H1 (cell line): ENCODE measurements around the gene INPP4B. TPM values are rescaled to one million over a fixed set of nuclear protein-coding genes. Genes with fewer than 3 reads are reported as not detected.

ENCODE experiments used
- CTCF ChIA-PET: fragments of 300-600 bp; sonication (Branson Sonifier 250); formaldehyde crosslinking; loops from one replicate; lab custom pipeline; 2021; ENCODE audit not compliant: partially characterized antibody; lab: Charles Lee
- POLR2A ChIA-PET: fragments of 300-600 bp; sonication (Branson Sonifier 250); formaldehyde crosslinking; loops from one replicate; lab custom pipeline; 2021; ENCODE audit warnings: inconsistent platforms; ENCODE audit not compliant: partially characterized antibody; lab: Charles Lee
- DNase-seq, 2 experiments: peaks; one replicate each; pipeline versions ENCODE4 v3.0.0 to v3.0.0-alpha.2; 2010 to 2022; ENCODE audit warnings: low spot score in 2 of 2, low read depth in 1 of 2, mixed read lengths in 1 of 2
- FAIRE-seq: peaks from 2 replicates; lab custom pipeline; 2011; peaks lifted over from hg19 to GRCh38; lab: Jason Lieb, UNC
- H2AFZ ChIP-seq: 2 replicates; pipeline ENCODE4 v1.8.1; 2012; ENCODE audit warnings: low read length, inconsistent platforms
- H2AK5ac ChIP-seq: 2 replicates; pipeline ENCODE4 v1.6.1; 2013; ENCODE audit warnings: low read depth, low read length
- H2BK120ac ChIP-seq: replicated peaks from 2 replicates; pipeline ENCODE3; 2013; ENCODE audit warnings: low read depth, low read length, inconsistent platforms
- H2BK12ac ChIP-seq: 2 replicates; pipeline ENCODE4 v1.6.1; 2013; ENCODE audit warnings: low read depth, low read length
- H2BK15ac ChIP-seq: 2 replicates; pipeline ENCODE4 v1.6.1; 2013; ENCODE audit warnings: low read length
- H2BK20ac ChIP-seq: 2 replicates; pipeline ENCODE4 v1.6.1; 2013; ENCODE audit warnings: low read length
- H2BK5ac ChIP-seq: 2 replicates; pipeline ENCODE4 v1.6.1; 2013; ENCODE audit warnings: low read depth, low read length
- H3K14ac ChIP-seq: 2 replicates; pipeline ENCODE4 v1.6.1; 2013; ENCODE audit warnings: inconsistent platforms; ENCODE audit not compliant: insufficient read length
- H3K18ac ChIP-seq: 2 replicates; pipeline ENCODE4 v1.6.1; 2013; ENCODE audit warnings: low read length; ENCODE audit errors: extremely low read depth
- H3K23ac ChIP-seq: 2 replicates; pipeline ENCODE4 v1.6.1; 2013; ENCODE audit warnings: inconsistent platforms; ENCODE audit not compliant: insufficient read length
- H3K23me2 ChIP-seq: 2 replicates; pipeline ENCODE4 v1.6.1; 2013; ENCODE audit warnings: low read depth, low read length
- H3K27ac ChIP-seq: 2 replicates; pipeline ENCODE4 v1.6.1; 2011; ENCODE audit warnings: low read depth, low read length, inconsistent platforms
- H3K27me3 ChIP-seq, 4 experiments: replicated peaks in 1 of 4; 1 replicate in 1 of 4; 2 replicates in 3 of 4; pipeline versions ENCODE4 v1.6.1 to v1.8.1; 2011 to 2013; ENCODE audit warnings: low read length in 3 of 4, mild to moderate bottlenecking in 3 of 4, inconsistent platforms in 2 of 4, mixed read lengths in 2 of 4, moderate library complexity in 1 of 4; ENCODE audit not compliant: control insufficient read depth in 3 of 4, insufficient read depth in 3 of 4; ENCODE audit errors: extremely low read depth in 1 of 4
- H3K36me3 ChIP-seq, 4 experiments: 2 replicates each; pipeline versions ENCODE4 v1.6.1 to v1.8.1; 2011 to 2013; ENCODE audit warnings: mild to moderate bottlenecking in 4 of 4, low read length in 3 of 4, moderate library complexity in 2 of 4, control low read depth in 1 of 4, inconsistent platforms in 1 of 4; ENCODE audit not compliant: insufficient read depth in 4 of 4, control insufficient read depth in 2 of 4
- H3K4ac ChIP-seq: replicated peaks from 2 replicates; pipeline ENCODE3; 2013; ENCODE audit warnings: low read length, low read depth, mixed read lengths, inconsistent platforms; ENCODE audit not compliant: insufficient read length
- H3K4me1 ChIP-seq, 4 experiments: replicated peaks in 1 of 4; 1 replicate in 1 of 4; 2 replicates in 3 of 4; pipeline versions ENCODE4 v1.6.1 to v1.8.1; 2011 to 2013; ENCODE audit warnings: low read length in 3 of 4, inconsistent platforms in 2 of 4, mixed read lengths in 1 of 4; ENCODE audit not compliant: insufficient read depth in 4 of 4, control insufficient read depth in 3 of 4
- H3K4me2 ChIP-seq, 2 experiments: 2 replicates each; pipeline versions ENCODE4 v1.6.1 to v1.8.1; 2011 to 2013; ENCODE audit warnings: low read depth in 2 of 2, low read length in 2 of 2, control low read depth in 1 of 2, inconsistent platforms in 1 of 2, mild to moderate bottlenecking in 1 of 2; ENCODE audit not compliant: insufficient read depth in 1 of 2
- H3K4me3 ChIP-seq, 4 experiments: fragments of 200-600, 300-600 bp in 1 of 4; sonication (generic), shearing (Covaris generic), sonication (Bioruptor Twin) in 1 of 4; 2 replicates each; pipeline versions ENCODE4 v1.5.1 to v1.8.1; 2011 to 2016; ENCODE audit warnings: low read length in 4 of 4, low read depth in 3 of 4, control low read depth in 2 of 4, inconsistent platforms in 2 of 4, mild to moderate bottlenecking in 2 of 4, mixed read lengths in 1 of 4, moderate library complexity in 1 of 4; ENCODE audit not compliant: insufficient read depth in 2 of 4; ENCODE audit errors: extremely low read depth in 1 of 4
- H3K56ac ChIP-seq: replicated peaks from 2 replicates; pipeline ENCODE3; 2013; ENCODE audit warnings: low read depth, mild to moderate bottlenecking, mixed read lengths, low read length, inconsistent platforms; ENCODE audit not compliant: insufficient read length
- H3K79me1 ChIP-seq: 2 replicates; pipeline ENCODE4 v1.6.1; 2013; ENCODE audit warnings: low read depth, low read length, control low read depth
- H3K79me2 ChIP-seq, 2 experiments: 2 replicates each; pipeline versions ENCODE4 v1.6.1 to v1.8.1; 2012 to 2013; ENCODE audit warnings: low read length in 2 of 2, mild to moderate bottlenecking in 2 of 2, inconsistent platforms in 1 of 2; ENCODE audit not compliant: insufficient read depth in 2 of 2, control insufficient read depth in 1 of 2
- H3K9ac ChIP-seq, 4 experiments: replicated peaks in 1 of 4; 1 replicate in 1 of 4; 2 replicates in 3 of 4; pipeline versions ENCODE4 v1.6.1 to v1.8.1; 2011 to 2013; ENCODE audit warnings: low read depth in 3 of 4, low read length in 3 of 4, control low read depth in 2 of 4, mild to moderate bottlenecking in 2 of 4, moderate library complexity in 2 of 4, inconsistent platforms in 1 of 4; ENCODE audit errors: extremely low read depth in 1 of 4
- H3K9me3 ChIP-seq, 2 experiments: 2 replicates each; pipeline versions ENCODE4 v1.6.1 to v1.8.1; 2012 to 2013; ENCODE audit warnings: mild to moderate bottlenecking in 2 of 2, moderate library complexity in 2 of 2, control low read depth in 1 of 2, inconsistent platforms in 1 of 2, low read depth in 1 of 2, low read length in 1 of 2, mixed read lengths in 1 of 2; ENCODE audit not compliant: insufficient read depth in 2 of 2
- H4K20me1 ChIP-seq, 2 experiments: replicated peaks in 1 of 2; 2 replicates each; pipeline versions ENCODE3 to v1.8.1; 2011 to 2013; ENCODE audit warnings: inconsistent platforms in 2 of 2, low read length in 2 of 2, mild to moderate bottlenecking in 1 of 2; ENCODE audit not compliant: insufficient read depth in 2 of 2, control insufficient read depth in 1 of 2
- H4K5ac ChIP-seq: 2 replicates; pipeline ENCODE4 v1.6.1; 2013; ENCODE audit warnings: low read length, low read depth, mixed read lengths, inconsistent platforms; ENCODE audit not compliant: insufficient read length
- H4K8ac ChIP-seq: 2 replicates; pipeline ENCODE4 v1.8.0; 2013; ENCODE audit warnings: mild to moderate bottlenecking, moderate library complexity, low read length, inconsistent platforms; ENCODE audit not compliant: insufficient read depth; ENCODE audit errors: extremely low read depth
- H4K91ac ChIP-seq: replicated peaks from 2 replicates; pipeline ENCODE3; 2013; ENCODE audit warnings: low read length, mixed read lengths, inconsistent platforms; ENCODE audit not compliant: insufficient read length
- CBX8 ChIP-seq: fragments of 300-800, 300-1000 bp; sonication (generic); IDR thresholded peaks from 2 replicates; pipeline ENCODE4 v1.7.1; 2016; ENCODE audit warnings: low read depth, low read length, borderline replicate concordance
- CEBPB ChIP-seq: IDR thresholded peaks from 2 replicates; pipeline ENCODE4 v1.6.1; 2012; ENCODE audit warnings: low read depth, low read length
- CHD1 ChIP-seq: IDR thresholded peaks from 2 replicates; pipeline ENCODE4 v1.6.1; 2012; ENCODE audit warnings: low read depth, low read length, improper control_type of control experiment
- EZH2 ChIP-seq: fragments of 200-600 bp; sonication (generic); IDR thresholded peaks from 2 replicates; pipeline ENCODE4 v1.7.1; 2012; ENCODE audit warnings: low read depth, mild to moderate bottlenecking, moderate library complexity, low read length, inconsistent platforms; ENCODE audit not compliant: severe bottlenecking
- GABPA ChIP-seq: IDR thresholded peaks from 2 replicates; pipeline ENCODE4 v1.6.1; 2011; ENCODE audit warnings: mild to moderate bottlenecking, low read length, moderate library complexity, borderline replicate concordance; ENCODE audit not compliant: insufficient read depth
- MAFK ChIP-seq: IDR thresholded peaks from 2 replicates; pipeline ENCODE4 v1.6.1; 2012; ENCODE audit warnings: low read depth, mild to moderate bottlenecking, improper control_type of control experiment, low read length
- SRF ChIP-seq: IDR thresholded peaks from 2 replicates; pipeline ENCODE4 v1.6.1; 2011; ENCODE audit warnings: mild to moderate bottlenecking, low read depth, low read length, moderate library complexity
- TCF12 ChIP-seq: IDR thresholded peaks from 2 replicates; pipeline ENCODE4 v1.6.1; 2011; ENCODE audit warnings: low read depth, mild to moderate bottlenecking, low read length
- WGBS, 2 experiments: shearing (Covaris generic) in 1 of 2; methylation state at CpG; one replicate each; pipeline versions ENCODE4 v1.1.6 to v1.1.7; 2013 to 2015; ENCODE audit warnings: low lambda C conversion rate in 2 of 2, mixed read lengths in 2 of 2, inconsistent platforms in 1 of 2, low coverage in 1 of 2, missing lambda C conversion rate in 1 of 2; ENCODE audit not compliant: insufficient replicate concordance in 2 of 2, insufficient coverage in 1 of 2, insufficient read length in 1 of 2; ENCODE audit errors: extremely low coverage in 1 of 2, missing lambda C conversion rate in 1 of 2; 5-methylcytosine and 5-hydroxymethylcytosine counted together
- polyA plus RNA-seq, 7 experiments: library from polyadenylated mRNA; depleted of rRNA in 3 of 7; stranded (reverse) in 5 of 7; unstranded in 2 of 7; fragments of >200 nt in 5 of 7; fragments of 200-250 nt in 2 of 7; gene quantifications; 1 replicate in 5 of 7; 2 replicates in 1 of 7; 4 replicates in 1 of 7; pipeline versions ENCODE4 v1.2.1 to v1.2.3, GENCODE V29; 2011 to 2013; ENCODE audit warnings: missing spikeins in 2 of 7, mixed read lengths in 2 of 7
- total RNA-seq: library from RNA; stranded (reverse); fragmentation: NEBNext Ultra II Directional; extraction: Animal tissue kit (Norgen Biotek cat#: 25700); gene quantifications from 2 replicates; pipeline ENCODE4 v1.2.1, GENCODE V29; 2021
- TF ChIP-seq, protein P1 (sequence below): IDR thresholded peaks from 2 replicates; pipeline ENCODE4 v1.6.1; 2011; ENCODE audit warnings: low read depth, mild to moderate bottlenecking, low read length; ENCODE audit not compliant: insufficient read depth

The INPP4B gene
- total and polyA plus RNA-seq, 2 of the 8 experiments (the other 6 are each of a cell fraction or from before 2014, with no cell fraction given): 0.11 to 0.54 TPM

DNA sequence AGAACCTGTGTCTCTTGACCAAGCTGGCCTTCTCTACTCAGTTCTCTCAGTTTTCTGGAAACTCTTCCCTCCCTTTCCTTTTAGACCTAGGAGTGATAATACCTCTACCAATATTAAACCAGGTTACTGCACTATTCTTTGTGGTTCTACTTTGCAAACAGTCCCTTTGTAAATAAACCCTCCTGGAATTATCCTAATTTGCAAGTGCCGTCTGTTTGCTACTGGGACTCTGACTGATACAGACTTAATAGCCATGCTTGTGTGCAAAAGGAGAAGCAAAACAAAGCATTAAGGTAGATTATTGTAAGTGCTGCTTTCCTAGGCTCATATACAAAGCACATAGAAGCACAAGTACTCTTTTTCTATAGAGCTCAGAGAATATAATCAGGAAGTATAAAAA, 507.0 kb downstream of the INPP4B start:
- POLR2A ChIA-PET: interaction anchor here (0.6 kb wide), 1 partner anchor 136 kb away, joined by 3 read pairs; no protein-coding TSS in a partner anchor
- Histone ChIP-seq H4K91ac (no peak overlapping the region), H3K9me3 (peaks cover 0 to 4% of the 10 kb centered on the region in 2 experiments; a peak in 1 of 4 replicates), H3K23me2 (no peaks in the 10 kb centered on the region), H2AFZ (no peak overlapping the region), H3K36me3 (no peaks in the 10 kb centered on the region), H2BK120ac (no peak overlapping the region), H3K56ac (no peak overlapping the region), H3K18ac (no peak overlapping the region), H2BK12ac (no peak overlapping the region), H2BK5ac (no peak overlapping the region), H3K23ac (no peak overlapping the region), H2BK15ac (no peak overlapping the region), H2BK20ac (no peak overlapping the region), H4K5ac (no peak overlapping the region), H3K9ac (no peak overlapping the region), H3K79me1 (no peaks in the 10 kb centered on the region), H4K20me1 (no peaks in the 10 kb centered on the region), H3K14ac (no peak overlapping the region), H3K4me3 (no peak overlapping the region), H3K27me3 (no peaks in the 10 kb centered on the region), H3K79me2 (no peaks in the 10 kb centered on the region), H3K4me1 (no peaks in the 10 kb centered on the region), H3K4me2 (no peak overlapping the region), H4K8ac (no peak overlapping the region), H2AK5ac (no peak overlapping the region), H3K4ac (no peak overlapping the region), H3K27ac (no peak overlapping the region)
- CTCF ChIA-PET: interaction anchor here (0.6 to 5.0 kb wide), 4 partner anchors 13 to 417 kb away, joined by 3 to 23 read pairs (median 3); no protein-coding TSS in a partner anchor
- WGBS, 2 experiments: 85% methylated on average over 1 of the region's 1 CpG; no CpG with 5 or more reads in 1 of the 2 experiments
- no peak for FAIRE-seq
- TF ChIP-seq MAFK (no peak), TCF12 (no peak), CBX8 (no peak), GABPA (no peak), CEBPB (no peak), SRF (no peak), EZH2 (no peak), CHD1 (no peak)
- TF ChIP-seq, protein P1, sequence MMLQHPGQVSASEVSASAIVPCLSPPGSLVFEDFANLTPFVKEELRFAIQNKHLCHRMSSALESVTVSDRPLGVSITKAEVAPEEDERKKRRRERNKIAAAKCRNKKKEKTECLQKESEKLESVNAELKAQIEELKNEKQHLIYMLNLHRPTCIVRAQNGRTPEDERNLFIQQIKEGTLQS: no peak
- no peak for DNase-seq
